HG03558 (cell line): Measurements from ENCODE around the gene C12orf43.

Source experiments
- ATAC-seq: cut with Tn5 transposase; IDR thresholded peaks from one replicate; pipeline ENCODE4 v1.9.1; 2021; ENCODE audit warnings: moderate number of reproducible peaks; ENCODE audit not compliant: unreplicated experiment; ENCODE audit errors: extremely low read depth

The C12orf43 gene

DNA sequence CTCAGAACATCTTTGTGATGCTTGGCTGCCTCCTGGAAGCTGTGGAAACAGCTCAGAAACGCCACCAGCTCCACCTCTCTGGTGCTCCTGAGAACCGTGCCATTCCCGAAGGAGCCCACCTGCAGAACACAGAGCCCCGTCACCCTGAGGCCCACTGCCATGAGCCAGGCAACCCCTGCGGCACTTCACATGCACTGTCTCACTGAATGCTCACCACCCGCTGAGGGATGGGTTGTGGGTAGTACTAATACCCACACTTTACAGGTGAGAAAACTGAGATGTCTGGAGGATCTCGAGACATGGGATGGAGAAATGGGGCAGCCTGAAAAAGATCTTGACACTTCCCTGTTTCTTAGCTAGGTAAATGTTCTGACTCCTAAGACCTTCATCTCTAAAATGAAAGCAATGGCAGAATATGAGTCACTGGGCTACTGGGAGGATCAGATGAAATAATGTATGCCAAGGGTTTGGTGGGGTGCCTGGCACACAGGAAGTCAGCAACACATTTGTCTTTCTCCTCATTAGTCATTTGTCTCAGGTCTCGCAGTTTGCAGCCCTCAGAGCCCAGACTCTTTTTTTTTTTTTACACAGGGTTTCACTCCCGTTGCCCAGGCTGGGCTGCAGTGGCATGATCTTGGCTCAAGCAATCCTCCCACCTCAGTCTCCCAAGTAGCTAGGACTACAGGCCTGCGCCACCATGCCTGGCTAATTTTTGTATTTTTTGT, 17.5 kb upstream of the C12orf43 start:
- ATAC-seq: no peak

DNA sequence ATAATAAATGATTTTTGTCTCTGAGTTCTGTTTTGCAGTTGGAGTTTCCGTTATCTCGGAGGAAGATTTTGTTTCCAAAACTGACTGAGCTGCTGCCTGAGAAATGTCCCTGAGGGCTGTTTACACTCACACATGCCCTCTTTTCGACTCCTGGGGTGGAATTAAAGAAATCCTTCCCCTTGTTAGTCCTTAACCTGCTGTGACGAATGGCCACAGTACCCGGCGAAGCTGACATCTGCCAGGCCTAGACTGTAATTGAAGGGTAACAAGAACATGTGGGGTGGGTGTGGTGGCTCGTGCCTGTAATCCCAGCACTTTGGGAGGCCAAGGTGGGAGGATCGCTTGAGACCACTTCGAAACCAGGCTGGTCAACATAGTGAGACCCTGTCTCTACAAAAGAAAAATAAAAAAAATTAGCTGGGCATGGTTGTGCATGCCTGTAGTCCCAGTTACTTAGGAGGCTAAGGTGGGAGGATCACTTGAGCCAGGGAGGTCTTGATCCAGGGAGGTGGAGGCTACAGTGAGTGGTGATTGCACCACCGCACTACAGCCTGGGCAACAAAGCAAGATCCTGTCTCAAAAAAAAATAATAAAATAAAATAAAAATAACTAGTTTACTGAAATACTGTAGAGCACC, 14.4 kb upstream of the C12orf43 start:
- ATAC-seq: no peak

DNA sequence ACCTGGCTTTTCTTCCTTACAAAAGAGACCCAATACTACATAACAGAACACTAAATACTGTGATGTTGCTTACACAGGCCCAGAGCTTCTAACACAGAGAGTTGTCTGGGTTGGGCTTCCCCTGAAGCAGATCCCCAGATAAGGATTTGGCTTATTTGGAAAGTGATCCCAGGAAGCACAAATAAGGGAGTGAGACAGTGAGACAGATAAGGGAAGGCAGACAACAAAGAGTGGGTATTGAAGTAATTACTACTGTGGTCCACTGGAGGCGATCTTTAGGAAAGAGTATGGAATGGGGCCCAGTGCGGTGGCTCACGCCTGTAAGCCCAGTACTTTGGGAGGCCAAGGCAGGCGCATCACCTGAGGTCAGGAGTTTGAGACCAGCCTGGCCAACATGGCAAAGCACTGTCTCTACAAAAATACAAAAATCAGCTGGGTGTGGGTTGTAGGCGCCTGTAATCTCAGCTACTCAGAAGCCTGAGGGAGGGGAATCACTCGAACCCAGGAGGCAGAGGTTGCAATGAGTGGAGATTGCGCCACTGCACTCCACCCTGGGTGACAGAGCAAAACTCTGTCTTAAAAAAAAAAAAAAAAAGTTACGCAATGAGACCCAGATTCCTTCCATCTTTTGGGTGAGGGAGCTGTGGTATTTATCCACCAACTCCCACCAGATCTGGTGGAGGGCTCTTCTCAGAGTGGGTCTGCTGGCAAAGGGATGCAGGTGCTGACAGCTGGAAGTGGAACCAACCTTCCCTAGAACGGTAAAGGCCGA, 10.2 kb upstream of the C12orf43 start:
- no peak for ATAC-seq

DNA sequence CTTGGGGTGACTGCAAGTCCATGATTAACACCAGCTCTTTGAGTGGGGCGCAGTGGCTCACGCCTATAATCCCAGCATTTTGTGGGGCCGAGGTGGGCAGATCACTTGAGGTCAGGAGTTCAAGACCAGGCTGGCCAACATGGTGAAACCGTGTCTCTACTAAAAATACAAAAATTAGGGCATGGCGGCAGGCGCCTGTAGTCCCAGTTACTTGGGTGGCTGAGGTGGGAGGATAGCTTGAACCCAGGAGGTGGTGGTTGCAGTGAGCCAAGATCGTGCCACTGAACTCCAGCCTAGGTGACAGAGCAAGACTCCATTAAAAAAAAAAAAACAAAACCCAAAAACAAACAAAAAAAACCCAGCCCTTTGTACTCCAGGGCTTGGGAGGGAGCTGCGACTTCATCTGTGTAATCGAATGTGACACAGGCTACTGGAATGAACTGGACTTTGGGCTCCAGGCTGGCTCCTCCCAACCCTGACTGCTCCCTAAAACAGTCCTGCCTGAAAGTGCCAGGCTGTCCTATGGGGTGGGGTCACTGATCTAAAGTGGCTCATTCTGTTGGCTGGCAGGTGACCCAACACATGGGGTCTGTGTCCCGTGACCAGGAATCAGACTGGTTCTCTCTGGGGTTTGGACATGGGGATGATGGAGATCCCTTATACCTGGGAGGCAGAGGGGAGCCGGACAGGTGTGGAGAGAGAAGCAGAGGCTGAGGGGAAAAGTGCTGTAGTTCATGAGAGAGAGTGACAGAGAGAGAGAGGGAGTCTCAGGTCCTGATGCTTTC, 9.3 kb upstream of the C12orf43 start:
- no peak for ATAC-seq

DNA sequence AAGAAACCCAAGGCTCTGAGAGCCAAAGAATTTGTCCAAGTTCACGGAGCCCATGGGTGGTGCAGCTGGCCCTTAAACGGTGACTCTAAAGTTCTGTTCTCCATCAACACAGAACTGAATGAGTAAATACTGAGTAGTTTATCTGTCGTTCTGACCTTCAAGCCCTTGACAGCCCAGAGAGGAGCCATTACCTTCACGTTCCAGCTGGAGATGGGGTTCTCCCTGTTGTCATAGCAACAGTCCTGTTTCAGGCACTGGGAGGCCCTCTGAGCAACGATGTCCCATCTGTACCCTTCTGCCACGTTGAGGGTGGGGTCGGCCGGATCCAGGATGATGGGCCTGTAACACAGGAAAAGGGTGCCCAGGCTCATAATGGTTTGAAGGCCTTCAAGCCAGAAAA, 7.5 kb upstream of the C12orf43 start:
- ATAC-seq: no peak

DNA sequence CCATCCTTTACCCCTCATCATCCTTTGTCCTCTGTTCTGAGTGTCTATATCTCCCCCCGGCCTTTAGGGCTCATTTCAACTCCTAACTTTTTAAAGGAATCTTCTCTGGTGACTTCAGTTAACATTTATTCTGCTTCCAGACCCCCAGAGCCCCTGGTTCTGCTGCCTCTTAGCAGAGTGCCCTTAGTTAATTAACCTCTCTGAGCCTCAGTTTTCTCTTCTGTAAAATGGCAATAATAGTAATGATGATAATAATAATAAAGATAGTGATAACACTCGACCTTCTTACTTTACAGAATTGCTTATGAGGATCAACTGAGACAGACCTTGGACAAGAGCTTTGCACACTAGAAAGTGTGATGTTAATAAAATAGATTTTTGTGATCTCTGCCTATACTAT, 6.4 kb upstream of the C12orf43 start:
- no peak for ATAC-seq

DNA sequence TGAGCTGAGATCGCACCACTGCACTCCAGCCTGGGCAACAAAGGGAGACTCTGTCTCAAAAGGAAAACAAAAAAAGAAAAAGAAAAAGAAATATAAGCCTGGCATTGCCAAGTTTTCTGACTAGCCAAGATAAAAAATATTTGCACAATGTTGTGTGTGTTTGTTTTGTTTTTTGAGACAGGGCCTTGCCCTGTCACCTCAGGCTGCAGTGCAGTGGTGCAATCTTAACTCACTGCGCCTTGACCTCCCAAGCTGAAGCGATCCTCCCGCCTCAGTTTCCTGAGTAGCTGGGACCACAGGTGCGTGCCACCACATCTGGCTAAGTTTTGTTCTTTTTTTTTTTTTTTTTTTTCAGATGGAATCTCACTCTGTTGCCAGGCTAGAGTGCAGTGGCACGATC, 5.5 kb upstream of the C12orf43 start:
- ATAC-seq: no peak

DNA sequence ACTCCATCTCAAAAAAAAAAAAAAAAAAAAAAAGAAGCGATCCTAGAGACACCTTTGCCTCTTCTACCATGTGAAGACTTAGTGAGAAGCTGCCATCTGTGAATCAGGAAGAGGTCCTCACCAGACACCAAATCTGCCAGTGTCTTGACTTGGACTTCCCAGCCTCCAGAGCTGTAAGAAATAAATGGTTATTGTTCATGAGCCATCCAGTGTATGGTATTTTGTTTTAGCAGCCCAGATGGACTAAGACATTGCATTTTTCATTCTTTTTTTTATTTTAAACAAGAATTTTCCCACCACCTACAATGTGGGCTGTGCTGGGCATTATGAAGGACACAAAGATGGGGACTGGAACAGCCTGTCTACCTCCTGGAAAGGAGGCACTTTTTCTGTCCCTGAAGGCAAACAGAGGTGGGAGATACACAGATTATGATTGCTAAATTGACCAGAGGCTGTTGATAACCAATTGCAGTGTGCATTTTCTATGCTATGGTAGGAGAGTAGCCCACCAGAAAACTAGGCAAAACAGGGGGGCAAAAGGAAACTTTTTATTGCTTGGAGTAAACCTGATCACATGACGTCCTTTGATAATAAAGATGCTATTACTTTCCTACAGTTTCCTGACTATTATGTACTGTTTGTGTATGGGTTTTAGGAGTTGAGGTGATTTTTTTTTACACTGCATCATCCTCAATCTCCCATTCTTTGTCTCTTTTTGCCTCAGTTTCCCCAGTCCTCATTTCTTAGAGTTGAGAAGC, 2.8 kb upstream of the C12orf43 start:
- no peak for ATAC-seq

DNA sequence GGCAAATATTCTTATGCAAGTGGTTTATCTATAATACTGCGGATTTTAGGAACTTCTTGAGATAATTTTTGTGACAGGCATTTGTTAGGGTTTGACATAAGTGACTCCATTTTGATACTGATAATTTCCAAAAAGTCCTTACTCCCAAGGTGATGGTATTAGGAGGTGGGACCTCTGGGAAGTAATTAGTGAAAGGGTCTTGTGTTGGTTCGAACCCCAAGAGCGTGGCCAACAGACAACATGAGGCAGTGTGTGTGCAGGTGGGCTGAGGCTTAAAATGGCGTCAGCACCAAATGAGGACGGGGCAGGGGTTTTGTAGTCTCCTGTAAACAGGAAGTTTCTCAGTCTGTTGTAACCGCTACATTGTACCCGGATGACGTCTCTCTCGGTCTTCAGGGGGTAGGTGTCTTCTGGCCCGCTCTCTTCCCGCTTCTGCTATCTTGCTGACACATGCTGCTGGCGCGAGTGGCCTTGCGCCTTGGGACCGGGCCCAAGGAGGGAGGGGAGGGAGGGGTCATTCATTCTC, 1.7 kb upstream of the C12orf43 start:
- no peak for ATAC-seq

DNA sequence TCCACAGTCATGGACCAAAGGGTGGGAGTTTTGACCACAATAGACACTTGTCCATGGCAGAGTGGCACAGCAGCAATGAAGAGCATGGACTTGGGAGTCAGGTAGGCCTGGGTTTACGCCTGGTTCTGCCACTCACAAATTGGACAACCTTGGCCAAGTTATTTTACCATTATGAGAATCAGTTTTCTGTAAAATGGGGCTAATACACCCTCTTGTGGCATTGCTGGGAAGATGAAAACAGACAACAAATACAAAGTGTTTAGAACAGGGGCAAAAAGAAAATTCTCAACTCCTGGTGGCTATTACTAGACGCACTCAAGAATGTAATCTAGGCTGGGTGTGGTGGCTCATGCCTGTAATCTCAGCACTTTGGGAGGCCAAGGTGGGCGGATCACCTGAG, 2.6 kb downstream of the C12orf43 start:
- no peak for ATAC-seq

DNA sequence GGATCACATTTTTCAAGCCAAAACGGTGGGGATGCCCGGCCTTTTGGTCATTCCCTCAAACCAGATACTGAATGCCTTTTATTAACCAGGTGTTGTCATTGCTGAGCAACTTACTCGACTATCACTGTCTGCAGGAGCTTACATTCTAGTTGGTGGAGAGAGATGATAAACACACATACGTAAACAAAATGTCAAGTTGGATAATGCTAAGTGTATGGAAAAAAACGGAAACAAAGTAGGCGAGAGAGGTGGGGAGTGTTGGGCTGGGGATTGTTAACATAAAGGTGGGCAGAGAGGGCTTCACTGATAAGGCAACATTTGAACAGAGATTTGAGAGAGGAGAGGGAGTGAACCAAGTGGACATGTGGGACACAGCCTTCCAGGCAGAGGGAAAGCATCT, 4.5 kb downstream of the C12orf43 start:
- no peak for ATAC-seq

DNA sequence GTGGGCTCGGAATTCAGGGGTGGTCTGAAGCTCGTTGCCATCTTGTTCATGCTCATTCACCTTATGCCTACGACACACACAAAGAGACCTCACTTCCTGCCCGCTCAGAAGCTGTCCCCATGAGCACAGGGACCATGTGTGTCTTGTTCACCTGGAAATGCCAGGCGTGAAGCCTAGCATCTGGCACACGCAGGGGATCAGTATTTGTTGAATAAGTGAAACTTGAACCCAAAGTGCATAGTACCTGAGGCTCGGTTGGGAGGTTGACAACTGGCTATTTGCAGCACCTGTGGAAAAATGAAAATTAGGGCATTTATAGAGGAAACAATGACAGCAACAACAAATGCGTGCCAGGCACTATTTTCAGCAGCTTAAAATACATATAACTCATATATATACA, 5.4 kb downstream of the C12orf43 start:
- no peak for ATAC-seq

DNA sequence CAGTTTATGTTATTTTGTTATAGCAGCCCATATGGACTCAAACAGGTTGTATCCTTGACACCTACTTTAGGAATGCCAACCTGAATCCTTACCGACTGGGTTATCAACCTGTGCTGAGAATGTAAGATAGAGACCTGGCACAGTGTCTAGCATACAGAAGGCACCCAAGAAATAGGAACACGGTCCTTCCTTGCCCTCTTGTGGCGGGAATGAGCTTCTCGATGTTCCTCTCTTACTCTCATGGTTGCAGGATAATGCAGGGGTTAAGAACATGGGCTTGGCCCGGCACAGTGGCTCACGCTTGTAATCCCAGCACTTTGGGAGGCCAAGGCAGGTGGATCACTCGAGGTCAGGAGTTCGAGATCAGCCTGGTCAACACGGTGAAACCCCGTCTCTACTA, 6.5 kb downstream of the C12orf43 start:
- no peak for ATAC-seq

DNA sequence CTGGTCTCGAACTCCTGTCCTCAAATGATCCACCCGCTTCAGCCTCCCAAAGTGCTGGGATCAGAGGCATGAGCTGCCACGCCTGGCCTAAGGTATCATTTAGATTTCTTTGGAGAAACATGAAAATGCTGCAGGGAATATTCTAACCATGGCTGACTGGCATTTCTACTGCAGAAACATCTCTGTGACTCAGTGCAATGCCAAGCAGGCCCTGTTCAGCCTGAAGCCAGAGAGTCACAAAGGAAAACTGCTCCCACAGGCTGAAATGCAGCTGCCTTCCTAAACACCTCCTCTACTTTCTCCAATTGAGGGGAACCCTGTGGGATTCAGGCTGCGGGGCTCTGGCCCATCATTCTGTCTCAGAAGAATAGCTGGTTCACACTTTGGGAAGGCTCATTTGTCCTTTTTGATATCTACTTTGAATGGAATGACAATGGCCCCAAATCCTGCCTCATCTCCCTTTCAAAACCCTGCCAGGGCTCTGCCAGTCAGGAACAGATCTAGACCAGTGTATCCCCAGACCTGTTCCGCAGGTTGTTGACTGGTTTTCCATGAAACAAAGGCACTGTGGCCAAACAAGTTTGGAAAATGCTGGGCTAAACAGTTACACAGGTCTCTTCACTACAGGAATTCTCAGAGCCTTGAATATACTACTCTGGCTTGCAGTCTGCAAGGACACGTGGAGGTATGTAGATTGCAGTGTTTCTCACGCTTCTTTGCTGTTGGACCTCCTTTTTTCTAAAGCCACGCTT, 7.8 kb downstream of the C12orf43 start:
- no peak for ATAC-seq

DNA sequence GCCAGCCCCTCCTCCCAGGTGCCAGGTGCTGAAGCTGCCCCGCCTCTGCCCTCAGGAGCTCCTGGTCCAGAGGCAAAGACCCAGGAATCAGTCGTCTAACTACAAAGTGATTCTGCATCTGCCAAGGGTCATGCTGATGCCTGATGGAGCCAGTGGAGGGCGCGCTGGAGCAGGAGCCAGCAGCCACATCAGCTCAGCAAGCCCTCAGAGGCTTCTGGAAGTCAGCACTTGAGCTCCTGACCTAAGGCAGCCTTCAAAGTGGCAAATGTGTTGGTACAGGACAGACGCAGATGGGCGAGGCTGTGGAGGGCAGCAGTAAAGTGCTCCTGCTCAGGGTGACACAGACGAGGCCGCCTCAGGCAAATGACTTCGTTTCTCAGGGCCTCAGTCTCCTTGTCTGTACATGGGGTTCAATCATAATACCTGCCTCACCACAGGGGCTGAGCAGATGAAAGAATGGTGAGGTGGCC, 10.9 kb downstream of the C12orf43 start:
- ATAC-seq: no peak

DNA sequence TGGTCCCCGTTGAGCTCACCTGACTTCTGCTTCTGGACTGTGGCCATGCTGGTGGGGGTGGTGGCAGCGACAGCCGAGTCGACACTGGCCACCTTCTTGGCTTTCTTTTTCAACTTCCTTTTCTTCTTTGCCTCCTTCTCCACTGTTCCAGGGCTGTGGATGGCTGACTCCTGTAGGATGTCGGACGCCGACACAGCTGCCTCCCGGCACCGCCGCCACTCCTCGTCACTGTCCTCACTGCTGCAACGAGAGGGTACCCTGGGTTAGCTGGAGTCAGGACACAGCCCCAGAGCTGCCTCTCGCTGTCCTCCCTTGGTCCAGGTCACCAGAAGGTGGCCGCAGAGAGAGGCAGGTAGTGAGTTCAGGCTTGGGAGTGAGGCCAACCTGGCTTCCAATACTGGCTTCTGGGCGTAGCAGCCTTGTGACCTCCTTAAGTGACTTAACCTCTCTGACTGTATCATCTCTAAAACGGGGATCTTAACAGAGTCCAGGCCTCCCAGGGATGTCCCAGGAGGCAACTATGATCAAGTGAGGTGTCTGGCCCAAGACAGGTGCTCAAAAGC, 12.0 kb downstream of the C12orf43 start:
- ATAC-seq: no peak

DNA sequence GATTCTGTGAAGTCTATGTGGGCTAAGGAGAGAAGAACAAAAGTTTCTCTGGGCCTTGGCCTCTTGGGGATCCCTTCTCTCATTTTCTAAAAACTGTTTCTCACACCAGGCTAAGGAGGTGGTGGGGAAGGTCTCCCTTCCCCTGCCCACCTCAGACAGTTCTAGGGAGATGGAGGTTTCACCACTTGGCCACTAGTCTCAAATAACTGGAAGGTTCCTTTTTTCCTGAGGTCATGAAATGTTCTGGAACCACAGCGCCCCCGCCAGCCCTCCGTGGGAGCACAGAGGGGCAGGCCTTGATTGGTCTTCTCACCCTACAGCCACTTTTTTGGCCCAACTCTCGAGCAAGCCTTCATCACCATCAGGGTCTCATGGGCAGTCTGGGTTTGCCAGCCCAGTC, 12.6 kb downstream of the C12orf43 start:
- ATAC-seq: no peak

DNA sequence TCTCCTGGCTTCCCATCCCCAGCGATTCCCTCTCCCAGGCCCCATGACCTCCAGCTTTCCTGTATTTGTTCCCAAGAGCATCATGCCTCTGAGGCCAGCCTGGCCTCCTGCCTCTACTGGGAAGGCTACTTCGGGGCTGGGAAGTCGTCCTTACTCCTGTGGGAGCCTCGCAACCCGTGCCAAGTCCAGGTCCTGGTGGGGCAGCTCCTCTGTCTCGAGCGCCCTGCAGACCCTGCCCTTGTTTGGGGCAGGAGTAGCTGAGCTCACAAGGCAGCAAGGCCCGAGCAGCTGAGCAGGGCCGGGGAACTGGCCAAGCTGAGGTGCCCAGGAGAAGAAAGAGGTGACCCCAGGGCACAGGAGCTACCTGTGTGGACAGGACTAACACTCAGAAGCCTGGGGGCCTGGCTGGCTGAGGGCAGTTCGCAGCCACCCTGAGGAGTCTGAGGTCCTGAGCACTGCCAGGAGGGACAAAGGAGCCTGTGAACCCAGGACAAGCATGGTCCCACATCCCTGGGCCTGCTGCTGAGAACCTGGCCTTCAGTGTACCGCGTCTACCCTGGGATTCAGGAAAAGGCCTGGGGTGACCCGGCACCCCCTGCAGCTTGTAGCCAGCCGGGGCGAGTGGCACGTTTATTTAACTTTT, 14.3 kb downstream of the C12orf43 start:
- no peak for ATAC-seq
